ENCODE data around the gene CACNA1H.

GRCh38 chr16:1217526-1217925, 64.6 kb downstream of the CACNA1H start:
- no peak for TF ChIP-seq CTCF (IDR thresholded peaks at IDR 0.05; ENCODE audit: insufficient read depth, low read length, poor library complexity, severe bottlenecking)
- no peak for TF ChIP-seq EZH2phosphoT487 (conservative IDR thresholded peaks at IDR 0.05; ENCODE audit: low read length)

Measured in SU-DHL-6 (cell line).